CD4-positive, alpha-beta T cell (primary cell): ENCODE data around the gene MEAK7. TPM values are rescaled to one million over a fixed set of nuclear protein-coding genes. Genes with fewer than 3 reads are reported as not detected.

Experiments used
- ATAC-seq: fragments of 200-7000 bp; cut with Tn5 transposase; one replicate; pipeline ENCODE4 v1.10.0; 2022; ENCODE audit warnings: mild to moderate bottlenecking; ENCODE audit not compliant: poor library complexity
- CTCF ChIA-PET: fragments of 350-600 bp; sonication (Branson Sonifier 250); formaldehyde crosslinking; loops from one replicate; lab custom pipeline; 2021; ENCODE audit warnings: antibody characterized with exemption, inconsistent platforms; lab: Charles Lee
- POLR2A ChIA-PET: fragments of 350-600 bp; sonication (Branson Sonifier 250); formaldehyde crosslinking; loops from one replicate; lab custom pipeline; 2021; ENCODE audit warnings: antibody characterized with exemption, inconsistent platforms; lab: Charles Lee
- DNase-seq, 14 experiments: peaks; one replicate each; pipeline ENCODE4 v3.0.0-alpha.2; 2013 to 2020; ENCODE audit warnings: mixed read lengths in 2 of 14
- H3K27ac ChIP-seq, 2 donors: one replicate each; pipeline versions ENCODE4 v1.5.1 to v1.7.0; 2013; ENCODE audit warnings: low read length in 2 of 2, low read depth in 1 of 2, mild to moderate bottlenecking in 1 of 2
- H3K27me3 ChIP-seq, 2 experiments: 1 replicate in 1 of 2; 2 replicates in 1 of 2; pipeline versions ENCODE4 v1.6.1 to v1.7.0; 2013; ENCODE audit warnings: low read length in 2 of 2, control low read depth in 1 of 2, mild to moderate bottlenecking in 1 of 2, moderate library complexity in 1 of 2; ENCODE audit not compliant: insufficient read depth in 2 of 2, control insufficient read depth in 1 of 2
- H3K36me3 ChIP-seq: one replicate; pipeline ENCODE4 v1.6.1; 2013; ENCODE audit warnings: low read length, control low read depth; ENCODE audit not compliant: insufficient read depth
- H3K4me1 ChIP-seq: one replicate; pipeline ENCODE4 v1.6.1; 2013; ENCODE audit warnings: low read length, control low read depth; ENCODE audit not compliant: insufficient read depth
- H3K4me3 ChIP-seq: one replicate; pipeline ENCODE4 v1.5.1; 2013; ENCODE audit warnings: mild to moderate bottlenecking, low read length, moderate library complexity
- H3K9me3 ChIP-seq, 2 experiments: 1 replicate in 1 of 2; 2 replicates in 1 of 2; pipeline versions ENCODE4 v1.6.1 to v1.7.0; 2013; ENCODE audit warnings: low read length in 2 of 2, mild to moderate bottlenecking in 2 of 2, control low read depth in 1 of 2, moderate library complexity in 1 of 2; ENCODE audit not compliant: control insufficient read depth in 1 of 2, insufficient read depth in 1 of 2
- H3K27ac Mint-ChIP-seq: one replicate; pipeline ENCODE4 v1.8.0; 2020; ENCODE audit warnings: mixed read lengths
- H3K27me3 Mint-ChIP-seq: one replicate; pipeline ENCODE4 v1.8.0; 2021; ENCODE audit warnings: mixed read lengths
- H3K36me3 Mint-ChIP-seq: one replicate; pipeline ENCODE4 v1.8.0; 2021; ENCODE audit warnings: low read depth, mixed read lengths
- H3K4me1 Mint-ChIP-seq: one replicate; pipeline ENCODE4 v1.8.0; 2021; ENCODE audit warnings: low read depth, mixed read lengths
- H3K4me3 Mint-ChIP-seq: one replicate; pipeline ENCODE4 v1.8.0; 2020; ENCODE audit warnings: mild to moderate bottlenecking, mixed read lengths
- H3K9me3 Mint-ChIP-seq: one replicate; pipeline ENCODE4 v1.8.0; 2020; ENCODE audit warnings: mixed read lengths
- intact Hi-C, 2 experiments: fragments of 100-400 bp; cut with DNase I in 1 of 2; cut with micrococcal nuclease in 1 of 2; formaldehyde crosslinking; loops; one replicate each; pipeline versions ENCODE4 v1.15.1 to v1.9.0; 2023 to 2025; cut with DNase I, micrococcal nuclease
- total RNA-seq, 174 experiments: library from RNA in 2 of 174; stranded (reverse) in 2 of 174; gene quantifications; one replicate each; pipeline ENCODE4 v1.2.3 and lab custom pipeline; 2021 to 2026
- TF ChIP-seq, protein P1 (sequence below): fragments of 200-600 bp; IDR thresholded peaks from one replicate; pipeline ENCODE4 v1.8.0; 2022; ENCODE audit warnings: antibody characterized with exemption, mild to moderate bottlenecking

MEAK7 gene
- total RNA-seq, 2 experiments from 2014 or later, result 1.9 to 3.7 TPM

DNA sequence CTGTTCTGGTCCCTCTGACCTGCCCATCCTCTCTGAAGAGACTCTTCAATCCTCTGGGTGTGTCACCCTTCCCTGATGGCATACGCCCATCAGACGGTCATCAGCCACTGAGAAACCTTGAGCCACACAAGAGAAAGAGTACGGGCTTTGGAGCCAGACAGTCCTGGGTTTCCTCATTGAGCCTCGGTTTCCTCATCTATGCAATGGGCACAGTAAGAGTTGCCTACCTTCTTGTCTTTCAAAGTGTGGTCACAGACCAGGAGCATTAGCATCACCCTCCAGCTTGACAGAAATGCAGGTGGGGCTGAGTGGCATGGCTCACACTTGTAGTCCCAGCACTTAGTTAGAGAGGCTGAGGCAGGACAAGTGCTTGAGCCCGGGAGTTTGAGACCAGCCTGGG, 26.1 kb upstream of the MEAK7 start:
- ChIA-PET POLR2A (no interaction called here), CTCF (no interaction called here)

DNA sequence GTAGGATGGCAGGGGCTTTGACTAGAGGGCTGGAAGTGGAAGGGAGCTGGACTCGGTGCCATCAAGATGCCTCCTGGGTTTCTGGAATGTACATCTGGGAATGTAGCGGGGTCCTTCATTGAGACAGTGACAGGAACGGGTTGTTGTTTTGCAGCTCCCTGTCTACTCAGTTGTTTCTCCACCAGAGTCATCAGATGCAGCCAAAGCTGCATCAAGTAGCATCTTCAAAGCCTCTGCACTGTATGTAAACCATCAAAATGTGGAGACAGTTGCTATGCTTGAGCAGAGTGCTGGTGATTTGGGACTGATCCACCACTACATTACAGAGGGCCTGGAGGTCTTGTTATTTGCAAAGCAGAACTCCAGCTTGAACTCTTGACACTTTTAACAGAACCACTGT, 25.1 kb upstream of the MEAK7 start:
- Histone ChIP-seq H3K36me3 (no peaks in the 10 kb centered on the region), H3K9me3 (peaks cover 0 to 8% of the 10 kb centered on the region in 2 experiments), H3K27me3 (no peaks in the 10 kb centered on the region), H3K4me1 (peaks cover 8% of the 10 kb centered on the region), H3K4me3 (no peak overlapping the region), H3K27ac (no peak overlapping the region)
- DNase-seq (no peak), ATAC-seq (no peak)
- Mint-ChIP-seq H3K27ac (no peak overlapping the region), H3K4me1 (no peaks in the 10 kb centered on the region), H3K36me3 (no peaks in the 10 kb centered on the region), H3K4me3 (no peak overlapping the region), H3K9me3 (peaks cover 2% of the 10 kb centered on the region), H3K27me3 (no peaks in the 10 kb centered on the region)
- CTCF ChIA-PET, result interaction anchor here (0.7 kb wide), 1 partner anchor 23 kb away, joined by 3 read pairs; no protein-coding TSS in a partner anchor
- POLR2A ChIA-PET, result interaction anchor here (1.1 kb wide), 2 partner anchors 10 to 16 kb away, joined by 3 read pairs; no protein-coding TSS in a partner anchor
- TF ChIP-seq, protein P1, sequence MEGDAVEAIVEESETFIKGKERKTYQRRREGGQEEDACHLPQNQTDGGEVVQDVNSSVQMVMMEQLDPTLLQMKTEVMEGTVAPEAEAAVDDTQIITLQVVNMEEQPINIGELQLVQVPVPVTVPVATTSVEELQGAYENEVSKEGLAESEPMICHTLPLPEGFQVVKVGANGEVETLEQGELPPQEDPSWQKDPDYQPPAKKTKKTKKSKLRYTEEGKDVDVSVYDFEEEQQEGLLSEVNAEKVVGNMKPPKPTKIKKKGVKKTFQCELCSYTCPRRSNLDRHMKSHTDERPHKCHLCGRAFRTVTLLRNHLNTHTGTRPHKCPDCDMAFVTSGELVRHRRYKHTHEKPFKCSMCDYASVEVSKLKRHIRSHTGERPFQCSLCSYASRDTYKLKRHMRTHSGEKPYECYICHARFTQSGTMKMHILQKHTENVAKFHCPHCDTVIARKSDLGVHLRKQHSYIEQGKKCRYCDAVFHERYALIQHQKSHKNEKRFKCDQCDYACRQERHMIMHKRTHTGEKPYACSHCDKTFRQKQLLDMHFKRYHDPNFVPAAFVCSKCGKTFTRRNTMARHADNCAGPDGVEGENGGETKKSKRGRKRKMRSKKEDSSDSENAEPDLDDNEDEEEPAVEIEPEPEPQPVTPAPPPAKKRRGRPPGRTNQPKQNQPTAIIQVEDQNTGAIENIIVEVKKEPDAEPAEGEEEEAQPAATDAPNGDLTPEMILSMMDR, result no peak
- intact Hi-C loops, result no loop called here

More for the DNA sequence above, 26.1 kb upstream of the MEAK7 start:
- Histone ChIP-seq H3K4me3 (no peak overlapping the region), H3K9me3 (peaks cover 0 to 8% of the 10 kb centered on the region in 2 experiments), H3K36me3 (no peaks in the 10 kb centered on the region), H3K4me1 (peaks cover 8% of the 10 kb centered on the region), H3K27me3 (no peaks in the 10 kb centered on the region), H3K27ac (no peak overlapping the region)
- Mint-ChIP-seq H3K4me1 (no peaks in the 10 kb centered on the region), H3K27me3 (no peaks in the 10 kb centered on the region), H3K27ac (no peak overlapping the region), H3K4me3 (no peak overlapping the region), H3K36me3 (no peaks in the 10 kb centered on the region), H3K9me3 (peaks cover 2% of the 10 kb centered on the region)
- TF ChIP-seq, protein P1, result no peak
- DNase-seq (no peak), ATAC-seq (no peak)
- intact Hi-C loops, result no loop called here

DNA sequence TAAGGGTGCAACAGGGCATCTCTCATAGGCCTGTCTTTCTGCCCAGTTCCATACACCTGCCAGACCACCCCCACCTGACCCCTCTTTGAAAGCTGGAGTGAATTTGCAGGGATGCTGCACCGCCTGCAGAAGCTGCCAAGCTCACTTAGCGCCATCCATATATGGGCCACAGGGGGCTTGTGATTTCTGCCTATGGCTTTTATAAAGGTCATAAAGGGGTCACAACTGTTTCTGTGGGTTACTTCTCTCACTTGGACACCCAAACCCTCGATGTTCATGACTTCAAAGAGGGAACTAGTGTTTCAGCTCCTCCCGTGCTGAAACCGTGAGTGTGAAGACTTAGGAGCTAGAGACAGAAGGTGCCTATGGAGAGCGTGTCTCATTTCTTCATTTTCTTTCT, 23.9 kb upstream of the MEAK7 start:
- no peak for DNase-seq
- Histone ChIP-seq H3K27me3 (no peaks in the 10 kb centered on the region), H3K9me3 (peaks cover 0 to 8% of the 10 kb centered on the region in 2 experiments), H3K4me1 (peaks cover 8% of the 10 kb centered on the region), H3K36me3 (no peaks in the 10 kb centered on the region), H3K4me3 (no peak overlapping the region), H3K27ac (no peak overlapping the region)
- Mint-ChIP-seq H3K36me3 (no peaks in the 10 kb centered on the region), H3K4me3 (no peak overlapping the region), H3K4me1 (no peaks in the 10 kb centered on the region), H3K27ac (no peak overlapping the region), H3K27me3 (no peaks in the 10 kb centered on the region), H3K9me3 (peaks cover 2% of the 10 kb centered on the region)
- ChIA-PET CTCF (no interaction called here), POLR2A (interaction anchor here (0.7 kb wide), 1 partner anchor 9 kb away, joined by 3 read pairs; no protein-coding TSS in a partner anchor)
- ATAC-seq, result no peak
- TF ChIP-seq, protein P1, result no peak
- intact Hi-C loops, result no loop called here
